ENCODE measurements around the gene SLC1A4.
"Not testable (repeated sequence)": the region's sequence is repeated elsewhere in the genome, so short reads cannot be mapped to it uniquely, and the experiment has no call there.

SLC1A4 gene

DNA sequence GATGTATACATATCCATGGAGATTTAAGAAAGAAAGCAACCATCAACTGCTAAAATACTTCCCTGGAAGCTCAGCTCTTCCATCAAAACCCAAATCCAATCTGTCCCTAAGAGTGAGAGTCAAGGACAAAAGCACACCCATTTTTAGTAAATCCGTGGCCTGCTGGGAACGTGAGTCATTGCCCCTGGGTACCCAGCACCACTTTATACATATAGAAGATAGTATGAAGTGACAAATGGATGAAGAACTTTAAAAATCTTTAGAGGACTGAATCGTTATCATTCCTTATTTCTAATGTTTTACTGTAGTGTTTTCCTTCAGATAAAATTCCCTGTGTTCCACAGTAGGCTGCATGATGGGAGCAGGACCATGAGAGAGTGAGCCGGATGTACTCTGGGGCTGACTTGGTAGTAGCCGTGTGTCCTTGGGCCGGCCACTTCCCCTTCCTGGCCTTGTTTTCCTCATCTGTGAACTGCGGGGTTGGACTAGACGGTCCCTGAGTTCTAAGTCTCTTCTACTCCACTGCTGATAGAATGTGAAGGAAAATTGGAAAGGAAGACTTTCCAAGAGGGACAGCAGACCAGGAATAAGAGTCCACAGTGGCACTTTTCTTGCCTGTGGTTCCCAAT, 38.5 kb downstream of the SLC1A4 start:
- DNase-seq, result no peak

DNA sequence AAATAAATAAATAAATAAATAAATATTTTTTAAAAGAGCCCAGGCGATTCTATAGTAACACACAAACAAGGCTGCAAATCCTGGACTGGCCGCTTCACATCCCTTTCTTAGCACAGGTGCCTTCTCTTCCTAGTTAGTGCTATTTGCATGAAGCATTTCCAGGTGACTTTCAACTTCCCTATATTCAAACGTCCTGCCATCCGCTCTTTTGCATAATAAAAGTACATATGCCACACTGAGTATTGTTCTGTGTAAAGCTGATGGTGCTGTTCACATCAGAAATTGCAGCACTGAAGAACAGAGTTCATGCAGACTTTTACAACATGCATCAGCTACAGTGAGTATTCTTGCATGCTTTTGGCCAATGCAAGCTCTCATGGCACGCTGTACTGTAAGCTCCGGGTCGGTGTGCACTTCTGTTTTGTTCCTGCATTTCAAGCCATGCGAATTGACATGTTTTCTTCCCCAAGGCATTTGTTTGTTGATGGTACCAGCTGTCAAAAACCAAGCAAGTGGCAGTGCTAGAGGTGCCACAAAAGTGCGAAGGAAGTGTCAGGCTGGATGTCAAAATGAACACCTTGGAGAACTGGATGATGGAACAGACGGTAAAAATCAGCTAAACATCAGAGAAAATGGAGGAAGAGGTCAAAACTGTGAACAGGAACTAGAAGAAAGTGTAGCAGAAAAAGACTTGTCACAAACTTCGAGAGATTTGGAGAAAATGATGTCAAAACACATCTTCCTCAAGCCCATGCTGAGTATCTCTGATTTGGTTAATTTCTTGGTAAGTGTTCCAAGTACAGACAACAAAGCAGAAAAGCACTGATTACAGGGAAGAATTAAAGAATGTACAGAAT, 41.5 kb downstream of the SLC1A4 start:
- no peak for DNase-seq

DNA sequence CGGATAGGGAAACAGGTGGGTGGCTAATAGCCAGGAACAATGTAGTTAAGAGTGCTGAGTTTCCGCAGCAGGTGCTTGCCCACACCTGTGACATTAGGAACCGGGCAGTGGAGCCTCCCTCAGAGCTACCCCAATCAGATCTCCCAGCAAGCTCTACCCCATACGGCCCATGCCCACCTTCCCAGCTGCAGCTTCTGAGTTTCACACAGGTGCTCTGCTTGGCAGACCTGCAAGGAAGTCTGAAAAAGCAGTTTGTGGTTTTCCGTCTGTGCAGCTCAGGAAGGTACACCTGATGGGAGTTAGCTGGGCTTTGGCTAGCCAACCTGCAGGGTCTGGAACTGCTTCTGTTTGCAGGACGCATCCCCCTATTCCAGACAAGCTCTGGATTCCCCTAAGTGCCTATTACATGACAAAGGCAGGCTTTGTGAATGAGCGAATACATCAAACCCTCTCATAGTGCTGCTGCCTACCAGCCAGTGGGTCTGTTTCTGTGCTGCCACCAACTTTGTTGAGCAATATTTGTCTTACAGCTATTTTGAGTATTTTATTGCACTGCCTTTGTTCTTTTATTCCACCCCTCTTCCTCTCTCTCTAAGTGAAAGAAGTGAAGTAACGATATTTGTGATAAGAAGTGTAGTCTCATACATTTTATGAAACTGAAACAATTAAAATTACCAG, 42.3 kb downstream of the SLC1A4 start:
- no peak for DNase-seq

DNA sequence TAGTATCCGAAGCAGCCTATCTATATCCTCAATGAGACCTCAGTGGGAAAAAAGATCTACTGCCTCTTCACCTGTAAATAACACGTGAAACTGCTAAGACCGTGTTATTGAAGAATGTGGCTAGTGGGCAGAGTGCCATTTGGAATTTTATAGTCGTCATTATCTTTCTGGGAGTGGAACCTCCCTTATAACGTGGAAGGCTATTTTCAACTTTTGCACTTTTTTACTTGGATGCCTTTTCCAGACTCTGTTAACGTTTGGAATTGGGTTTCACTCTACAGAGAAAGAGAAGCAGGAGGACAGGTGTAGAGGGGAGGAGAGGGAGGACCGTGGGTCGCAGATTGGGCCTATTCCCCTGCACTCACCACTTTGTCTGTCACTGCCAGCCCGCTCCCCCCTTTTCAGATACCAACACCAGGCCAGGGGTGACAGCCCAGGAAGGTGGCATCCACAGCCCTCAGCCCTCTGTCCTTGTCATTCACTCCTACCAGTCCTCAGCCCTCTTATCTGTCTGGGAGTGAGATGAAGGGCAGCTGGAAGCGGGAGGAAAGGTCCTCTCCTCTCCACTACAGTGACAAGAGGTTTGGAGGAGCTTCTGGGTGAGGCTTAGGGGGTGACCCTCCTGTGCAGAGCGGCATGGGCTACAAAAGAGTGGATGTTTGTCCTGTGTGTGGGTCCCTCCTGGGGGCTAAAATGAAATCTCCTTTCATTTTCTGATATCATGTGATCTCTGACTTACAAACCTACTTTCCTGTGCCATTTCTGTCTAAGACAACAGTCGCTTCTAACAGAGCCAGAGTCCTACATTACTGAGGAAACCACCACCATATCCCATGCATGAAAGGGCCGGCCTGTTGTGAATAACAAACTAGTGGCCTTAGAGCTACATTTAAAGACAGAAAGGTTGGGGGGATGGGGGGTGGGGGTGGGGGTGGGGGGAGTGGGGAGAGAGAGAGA, 43.1 kb downstream of the SLC1A4 start:
- no peak for DNase-seq

DNA sequence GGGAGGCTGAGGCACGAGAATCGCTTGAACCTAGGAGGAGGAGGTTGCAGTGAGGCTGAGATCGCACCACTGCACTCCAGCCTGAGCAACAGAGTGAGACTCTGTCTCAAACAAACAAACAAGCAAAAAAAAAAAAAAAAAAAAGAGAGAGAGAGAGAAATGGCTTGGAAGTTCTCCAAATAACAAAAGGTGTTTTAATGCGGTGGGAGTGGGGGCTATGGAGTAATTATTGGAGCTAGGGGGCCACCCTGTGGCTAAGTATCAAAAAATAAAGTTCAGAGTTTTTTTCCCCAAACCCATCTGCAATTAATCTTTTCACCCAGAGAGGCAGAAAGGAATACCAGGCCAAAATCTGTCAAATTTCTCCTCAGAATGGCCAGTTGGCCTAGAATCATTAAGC, 44.0 kb downstream of the SLC1A4 start:
- no peak for DNase-seq

DNA sequence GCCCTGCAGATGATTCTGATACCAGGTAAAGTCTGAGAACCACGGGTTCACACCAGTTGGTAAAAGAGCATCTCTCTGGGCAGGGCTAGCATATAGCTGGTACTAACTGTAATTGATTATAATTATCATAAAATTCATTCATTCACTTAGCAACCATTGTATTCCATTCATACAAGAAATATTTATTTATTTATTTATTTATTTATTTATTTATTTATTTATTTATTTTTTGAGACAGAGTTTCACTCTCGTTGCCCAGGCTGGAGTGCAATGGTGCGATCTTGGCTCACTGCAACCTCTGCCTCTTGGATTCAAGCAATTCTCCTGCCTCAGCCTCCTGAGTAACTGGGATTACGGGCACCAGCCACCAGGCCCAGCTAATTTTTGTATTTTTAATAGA, 44.5 kb downstream of the SLC1A4 start:
- not testable (repeated sequence) for DNase-seq

DNA sequence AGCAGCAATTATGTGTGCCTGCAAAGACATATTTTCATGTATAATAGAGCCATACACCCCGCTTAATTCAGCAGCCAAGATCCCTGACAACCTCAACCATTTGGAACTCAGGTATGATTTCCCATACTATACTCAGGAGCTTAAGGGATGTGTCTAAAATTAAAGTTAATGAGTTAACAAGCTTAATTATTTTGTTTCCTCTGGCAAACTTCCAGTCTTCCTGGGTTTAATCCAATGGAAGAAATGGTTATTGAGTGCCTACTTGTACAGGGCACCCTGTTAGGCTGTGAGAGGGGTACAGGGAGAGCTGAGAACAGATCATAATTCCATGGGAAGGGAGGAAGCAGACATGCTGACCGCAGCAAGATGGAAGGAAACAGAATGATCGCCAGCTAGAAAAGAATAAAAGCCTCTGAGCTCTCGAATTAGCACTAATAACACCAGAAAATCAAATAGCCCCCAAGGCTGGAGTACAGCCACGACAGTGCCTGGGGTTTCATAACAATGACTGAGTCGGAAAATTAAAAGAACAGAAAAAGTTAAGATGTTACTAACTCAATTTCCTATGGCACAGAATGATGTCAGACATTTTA, 46.2 kb downstream of the SLC1A4 start:
- DNase-seq, result no peak

DNA sequence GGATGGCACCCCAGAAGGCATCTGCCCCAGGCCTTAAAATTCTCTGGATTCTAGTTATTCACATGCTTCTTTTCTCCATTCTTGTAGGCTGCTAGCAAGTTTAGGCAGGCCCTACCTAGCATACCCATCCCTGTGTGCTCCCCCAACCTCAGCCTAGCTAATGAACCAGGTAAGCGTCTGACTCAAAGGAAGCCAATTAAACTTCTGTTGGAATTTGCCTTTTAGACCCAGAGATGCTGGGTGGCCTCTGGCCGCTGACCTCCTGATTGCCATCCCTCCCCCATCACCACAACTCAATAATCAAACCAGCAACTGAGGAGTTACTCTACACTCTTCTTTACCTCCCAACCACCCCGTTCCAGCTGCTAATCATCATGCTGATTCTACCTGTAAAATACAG, 48.0 kb downstream of the SLC1A4 start:
- DNase-seq, result no peak

DNA sequence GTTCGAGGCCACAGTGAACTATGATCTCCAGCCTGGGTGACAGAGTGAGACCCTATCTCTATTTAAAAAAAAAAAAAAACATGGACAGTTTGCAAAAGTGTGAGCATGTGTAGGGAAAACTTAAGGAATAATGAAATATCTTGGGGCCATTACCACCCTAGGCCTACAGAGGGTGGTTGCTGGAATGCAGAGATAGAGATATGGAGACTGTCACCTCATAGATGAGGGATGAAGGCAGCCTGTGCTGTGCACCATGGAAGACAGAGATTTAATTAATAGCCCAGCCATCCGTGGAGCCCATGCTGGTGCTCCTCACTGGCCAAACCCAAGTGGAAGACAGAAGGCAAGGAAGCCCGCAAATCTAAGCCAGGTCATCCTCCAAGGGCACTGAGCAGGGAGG, 50.4 kb downstream of the SLC1A4 start:
- no peak for DNase-seq

DNA sequence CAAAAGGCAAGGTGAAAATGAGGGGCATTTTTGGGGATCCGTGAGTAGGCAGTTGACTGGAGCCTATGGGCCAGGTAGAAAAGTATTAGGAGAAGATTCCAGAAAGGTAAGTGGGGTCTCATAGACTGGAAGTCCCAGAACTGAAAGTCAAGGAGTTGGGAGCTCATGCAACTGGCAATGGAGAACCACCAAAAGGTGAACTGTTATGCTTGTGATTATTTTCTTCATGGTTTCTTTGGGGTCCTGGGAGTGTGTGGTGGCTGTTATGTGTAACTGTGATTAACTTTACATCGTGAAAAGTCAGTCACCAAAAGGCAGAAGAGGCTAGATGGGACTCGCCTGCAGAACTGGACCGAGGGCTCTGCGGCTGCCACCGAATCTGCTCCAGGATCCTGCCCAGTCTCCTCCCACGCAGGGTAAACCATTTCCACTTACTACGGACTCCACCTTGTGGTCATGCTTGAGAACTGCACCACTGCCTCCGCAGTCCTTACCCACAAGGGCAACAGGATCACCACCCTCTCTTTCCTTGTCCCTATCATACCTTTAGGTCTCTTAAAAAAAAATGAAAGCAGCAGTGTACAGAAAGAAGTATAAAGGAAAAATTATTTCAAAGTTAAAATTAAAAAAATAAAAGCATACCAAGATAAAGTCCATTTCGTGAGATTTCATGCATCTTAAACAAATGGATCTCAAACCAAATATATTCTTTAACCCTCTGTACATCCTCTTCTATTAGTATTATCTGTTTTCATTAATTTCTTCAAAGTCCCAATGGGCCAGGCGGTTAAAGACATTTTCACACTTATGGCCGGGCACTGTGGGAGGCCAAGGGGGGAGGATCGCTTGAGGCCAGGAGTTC, 51.4 kb downstream of the SLC1A4 start:
- DNase-seq, result peak; percentile 82

DNA sequence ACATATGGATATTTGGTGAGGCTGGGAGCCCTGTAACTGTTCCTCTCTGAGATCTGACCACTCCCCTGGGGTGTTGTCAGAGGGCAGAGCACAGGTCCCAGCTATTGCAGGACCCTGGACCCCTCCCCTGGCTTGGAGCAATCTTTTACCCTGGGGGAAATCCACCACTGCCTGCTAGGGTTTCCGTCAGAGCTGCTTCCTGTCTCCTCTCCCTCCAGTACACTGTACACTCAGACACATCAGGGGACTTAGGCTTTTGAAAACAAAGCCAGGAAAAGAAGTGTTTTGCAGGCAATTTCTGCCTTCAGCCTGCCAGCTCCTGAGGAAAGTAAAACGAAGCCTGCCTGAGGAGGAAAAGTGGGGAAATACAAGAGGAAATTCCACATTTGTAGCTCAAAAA, 53.8 kb downstream of the SLC1A4 start:
- no peak for DNase-seq

DNA sequence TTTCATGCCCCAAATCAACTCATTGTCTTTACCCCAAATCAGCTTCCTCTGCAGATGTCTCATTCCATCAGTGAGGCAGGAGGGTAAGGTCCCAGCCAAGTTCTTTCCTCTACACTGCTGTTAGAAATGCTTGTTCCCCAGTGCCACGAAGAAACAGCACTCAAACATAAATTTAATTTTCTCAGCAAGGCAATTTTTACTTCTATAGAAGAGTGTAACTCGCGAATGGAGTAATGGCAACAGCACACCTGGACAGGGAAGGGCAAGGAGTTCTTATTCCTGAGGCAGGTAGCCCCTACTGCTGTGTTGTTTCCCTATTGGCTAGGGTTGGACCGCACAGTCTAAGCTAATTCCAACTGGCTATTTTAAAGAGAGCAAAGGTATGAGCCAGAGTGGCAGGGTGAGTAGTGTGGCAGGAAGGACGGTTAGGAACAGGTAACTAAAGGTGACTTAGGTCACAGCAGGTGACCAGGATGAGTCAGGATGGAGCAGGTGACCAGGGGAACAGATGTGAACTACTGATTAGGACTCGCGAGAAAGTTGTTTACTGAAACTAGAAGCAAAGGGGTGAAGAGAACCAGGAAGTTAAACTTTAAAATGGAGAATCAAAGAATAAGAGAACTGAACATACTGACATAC, 55.0 kb downstream of the SLC1A4 start:
- no peak for DNase-seq

DNA sequence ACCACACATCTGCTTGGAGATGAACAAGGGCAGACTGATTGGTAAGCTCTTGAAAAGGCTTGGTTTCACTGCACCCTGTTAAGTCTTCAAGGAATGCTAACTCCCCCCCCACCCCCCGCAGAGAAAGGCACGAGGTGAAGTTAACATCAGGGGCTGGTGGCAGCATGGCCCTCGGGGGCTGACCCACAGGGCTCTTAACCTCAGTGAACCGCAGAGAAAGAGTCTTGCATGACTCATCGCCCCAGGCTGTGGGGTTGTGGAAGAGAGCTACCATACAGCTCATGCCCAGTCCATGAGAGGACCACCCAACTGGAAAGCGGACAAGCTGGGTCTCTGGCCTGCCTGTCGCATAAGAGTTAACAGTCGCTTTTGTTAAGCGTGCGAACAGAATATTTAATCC, 56.5 kb downstream of the SLC1A4 start:
- DNase-seq, result no peak

DNA sequence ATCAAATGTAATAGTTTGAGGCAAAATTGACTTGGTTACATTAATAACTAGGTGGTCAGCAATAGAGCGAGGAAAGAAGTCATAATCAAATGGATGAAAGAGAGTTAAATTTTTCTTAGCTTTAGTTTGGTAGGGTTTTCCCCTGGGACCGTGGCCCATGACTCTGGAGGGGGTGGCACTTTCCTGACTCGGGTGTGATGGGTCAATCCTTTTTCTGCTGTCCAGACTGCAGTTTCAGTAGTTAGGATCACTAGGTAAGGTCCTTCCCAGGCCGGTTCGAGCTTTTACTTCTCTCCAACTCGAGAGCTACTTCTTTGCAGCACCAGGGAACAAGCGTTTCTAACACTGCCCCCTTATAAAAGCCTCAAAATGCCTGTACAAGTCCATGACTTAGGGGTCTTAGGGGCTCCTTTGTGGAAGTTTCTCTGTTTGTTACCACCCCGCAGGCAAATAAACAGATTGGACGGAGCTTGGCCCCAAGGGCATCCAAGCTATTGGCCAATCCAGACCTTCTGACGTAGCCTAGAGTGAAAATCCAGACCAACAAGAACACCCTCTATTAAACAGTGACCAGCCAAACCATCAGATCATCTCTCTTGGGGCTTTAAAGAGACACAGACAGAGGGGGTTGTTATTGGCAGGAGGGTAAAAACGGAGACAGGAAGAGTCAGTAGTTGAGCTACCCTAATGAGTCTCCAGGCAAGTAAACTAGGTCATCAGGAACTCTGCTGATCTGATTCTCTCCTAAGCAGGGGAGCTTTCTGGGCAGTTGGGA, 57.6 kb downstream of the SLC1A4 start:
- no peak for DNase-seq

DNA sequence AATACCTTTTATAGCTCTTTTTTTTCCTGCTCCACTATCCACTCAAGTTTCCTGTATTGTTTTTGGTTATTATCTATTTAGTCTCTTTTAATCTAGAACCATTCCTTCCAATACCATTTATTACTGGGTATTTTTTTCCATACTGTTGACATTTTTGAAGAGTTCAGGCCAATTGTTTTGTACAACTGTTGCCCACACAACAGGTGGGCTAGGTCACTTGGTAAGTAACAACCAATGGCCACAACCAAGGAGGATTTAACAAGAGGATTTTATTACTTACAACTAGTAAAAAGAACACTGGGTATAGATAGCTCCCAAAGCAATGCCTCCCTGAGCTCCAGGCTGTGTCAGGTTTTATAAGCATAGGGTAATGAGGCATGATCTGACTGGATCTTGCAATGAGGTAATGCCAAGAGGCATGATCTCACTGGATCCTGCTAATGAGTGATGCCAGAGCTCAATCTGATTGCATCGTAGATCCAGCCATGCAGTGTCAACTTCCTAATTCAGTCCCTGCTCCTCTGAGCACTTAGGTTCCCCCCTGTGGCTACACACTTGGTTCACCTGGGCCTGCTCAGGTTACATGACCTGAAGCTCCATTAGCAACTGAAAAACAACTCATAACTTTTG, 59.9 kb downstream of the SLC1A4 start:
- DNase-seq, result no peak

DNA sequence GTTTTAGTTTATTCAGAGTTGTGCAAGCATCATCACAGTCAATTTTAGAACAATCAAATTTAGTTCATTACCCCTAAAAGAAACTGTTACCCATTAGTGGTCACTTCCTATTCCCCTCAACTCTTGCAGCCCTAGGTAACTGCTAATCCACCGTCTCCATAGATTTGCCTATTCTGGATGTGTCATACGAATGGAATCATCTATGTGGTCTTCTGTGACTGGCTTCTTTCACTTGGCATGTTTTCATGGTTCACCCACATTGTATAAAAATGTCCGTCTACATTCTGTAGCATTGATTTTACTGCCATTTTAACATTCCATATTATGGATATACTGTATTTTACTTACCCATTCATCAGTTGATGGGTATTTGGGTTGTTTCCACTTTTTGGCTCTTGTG, 61.7 kb downstream of the SLC1A4 start:
- DNase-seq, result no peak

DNA sequence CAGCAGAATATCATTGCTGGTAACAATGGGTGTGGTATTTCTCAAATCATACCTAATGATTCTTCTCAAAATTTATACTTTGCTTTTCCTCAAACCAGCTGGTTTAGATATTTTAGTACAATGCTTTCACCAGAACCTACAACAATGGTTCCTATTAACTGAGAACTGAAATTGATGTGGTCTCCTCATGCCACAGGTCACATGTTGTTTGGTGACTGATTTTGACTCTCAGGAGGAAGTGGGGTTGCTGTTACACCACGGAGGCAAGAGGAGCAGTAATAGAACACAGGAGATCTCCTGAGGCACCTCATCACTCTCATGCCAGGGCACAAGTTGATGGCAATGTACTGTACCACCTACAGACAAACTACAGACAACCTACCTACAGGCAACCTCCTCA, 64.0 kb downstream of the SLC1A4 start:
- no peak for DNase-seq

DNA sequence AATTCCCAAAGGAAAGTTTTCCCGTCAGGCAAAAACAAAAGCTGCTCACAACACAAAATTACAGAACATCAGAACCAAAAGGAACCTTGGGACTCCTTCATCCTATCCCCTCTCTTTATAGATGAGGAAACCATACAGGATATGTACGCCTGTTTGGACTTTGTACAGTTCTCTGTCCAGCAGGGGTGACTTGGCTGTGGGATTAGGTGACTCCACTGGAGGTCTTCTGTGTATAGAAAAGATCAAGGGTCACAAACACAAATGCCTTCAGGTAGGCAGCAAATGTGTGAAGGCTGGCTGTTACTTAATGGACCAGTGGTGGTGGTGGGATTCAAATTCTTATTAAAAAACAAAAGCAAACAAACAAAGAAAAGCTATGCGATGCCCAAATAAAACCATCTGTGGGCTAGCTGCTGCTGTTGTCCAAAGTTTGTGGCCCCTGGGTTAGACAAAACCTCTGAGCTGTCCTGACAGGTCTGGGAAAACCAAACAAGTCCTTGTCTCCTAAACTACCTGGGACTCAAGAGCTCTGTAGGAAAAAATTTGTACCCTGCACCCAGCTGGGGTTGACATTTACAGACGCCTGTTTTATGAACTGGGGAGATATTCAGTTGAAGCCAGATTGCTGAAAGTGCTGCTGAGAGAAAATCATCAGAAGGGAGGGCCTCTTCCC, 65.7 kb downstream of the SLC1A4 start:
- DNase-seq, result no peak

Measured in right forelimb (tissue), 1 donor.